ENCODE measurements around the gene VIL1. TPM values are rescaled to one million over a fixed set of nuclear protein-coding genes. Genes with fewer than 3 reads are reported as not detected.

VIL1 gene
- total and polyA plus RNA-seq, 2 of the 13 experiments (the other 11 are each of a cell fraction or from before 2014, with no cell fraction given): 287 to 301 TPM

DNA sequence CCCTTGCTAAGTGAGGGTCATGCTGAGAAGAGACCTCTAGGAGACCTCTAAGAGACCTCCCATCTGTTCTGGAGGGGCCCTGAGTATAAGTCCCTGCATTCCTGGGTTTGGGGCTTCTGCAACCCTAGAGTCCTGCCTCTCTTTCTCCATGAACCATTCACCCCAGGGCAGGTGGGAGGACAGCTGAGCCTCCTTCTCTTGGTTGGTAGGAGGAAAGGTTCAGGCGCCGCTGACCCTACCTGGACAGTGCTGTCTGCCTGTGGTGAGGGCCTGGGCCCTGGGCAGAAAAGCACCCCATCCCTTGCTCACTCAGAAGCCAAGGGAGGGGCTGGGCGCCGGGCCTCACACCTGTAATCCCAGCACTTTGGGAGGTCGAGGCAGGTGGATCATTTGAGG lies 604 bp upstream of the VIL1 start (continued):
- TF ChIP-seq ZNF382 (CRISPR knock-in tag; IDR thresholded peaks at IDR 0.05; ENCODE audit: borderline replicate concordance) (no peak), KLF15 (CRISPR knock-in tag; IDR thresholded peaks at IDR 0.05; ENCODE audit: borderline replicate concordance) (0 out of 2 replicates have a peak, but pooled peaks have one; percentile 8), RELA (CRISPR knock-in tag; IDR thresholded peaks at IDR 0.05) (no peak), RBFOX2 (IDR thresholded peaks at IDR 0.05; ENCODE audit: low read depth, low read length) (no peak)

DNA sequence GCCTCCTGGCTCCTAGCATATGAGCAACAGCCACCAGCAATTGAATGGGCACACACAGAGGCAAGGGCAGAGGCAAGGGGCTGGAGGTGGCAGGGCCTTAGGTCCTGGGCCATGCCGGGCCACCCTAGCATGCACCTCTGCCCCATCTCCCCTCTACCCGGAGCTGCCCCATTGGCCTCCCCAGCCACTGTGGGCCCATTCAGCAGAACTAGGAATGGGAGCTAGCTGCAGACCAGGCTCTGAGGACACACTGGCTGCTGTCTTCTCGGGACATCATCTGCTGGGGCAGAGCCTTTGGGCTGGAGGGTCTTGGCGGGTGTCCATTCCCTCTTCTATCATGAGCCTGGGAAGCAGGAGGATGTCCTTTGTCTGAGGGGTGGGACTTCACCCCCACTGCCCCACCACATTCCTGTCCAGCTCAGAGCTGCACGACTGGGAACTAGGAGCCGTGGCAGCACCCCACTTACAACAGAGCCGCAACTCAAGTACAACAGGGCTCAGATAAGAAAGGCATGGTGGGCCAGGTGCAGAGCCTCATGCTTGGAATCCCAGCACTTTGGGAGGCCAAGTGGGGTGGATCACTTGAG lies 800 bp downstream of the VIL1 start:
- no peak for FAIRE-seq
- in situ Hi-C loops (cut with HindIII; ENCODE audit: extremely low pct_ligation_motif_present, low pct_unique_long_range_greater_than_20kb) (no loop called here), intact Hi-C loops (cut with micrococcal nuclease; ENCODE audit: unreplicated experiment) (loop anchor here (2.0 kb wide), 1 partner anchor 25 kb away; no protein-coding TSS in a partner anchor)
- ATAC-seq: peak; percentile 34
- H3K27ac ChIP-seq (ENCODE audit: extremely low read length, insufficient read depth, low read length): peak overlapping the region; percentile 76
- peak overlapping the region; percentile 82 for H3K9ac ChIP-seq (ENCODE audit: insufficient read depth, low read depth, low read length)
- peaks cover 11% of the 10 kb centered on the region; the same call in 1 of the 2 replicates for H4K20me1 ChIP-seq (ENCODE audit: insufficient read depth, low read length)
- no peaks in the 10 kb centered on the region; a peak in 1 of 5 replicates for H3K27me3 ChIP-seq (ENCODE audit: control insufficient read depth in 1 of 2, insufficient read depth in 2 of 2, low read length in 2 of 2)
- DNase-seq (ENCODE audit: low spot score): no peak
- peak overlapping the region; percentile 73 to 89 (median 78) for H3K4me3 ChIP-seq (replicated peaks in 1 of 3; ENCODE audit: insufficient read depth in 1 of 3, low read depth in 2 of 3, low read length in 3 of 3)
- H2AFZ ChIP-seq (ENCODE audit: low read length): no peak overlapping the region
- H3K9me3 ChIP-seq (ENCODE audit: low read length): no peaks in the 10 kb centered on the region
- H3K4me2 ChIP-seq (ENCODE audit: low read depth, low read length): peak overlapping the region; percentile 95
- H3K36me3 ChIP-seq (replicated peaks in 1 of 2; ENCODE audit: control insufficient read depth in 1 of 2, insufficient read depth in 2 of 2, low read length in 2 of 2): peaks cover 11 to 26% of the 10 kb centered on the region in 2 experiments; a peak in 3 of 5 replicates
- no TSS peak for BruUV-seq (replicated peaks)
- CTCF ChIA-PET (ENCODE audit: low intra/inter-chr PET ratio, low total read pairs): no interaction called here
- peaks cover 57% of the 10 kb centered on the region for H3K4me1 ChIP-seq (ENCODE audit: insufficient read depth, low read length)
- peaks cover 30% of the 10 kb centered on the region for H3K79me2 ChIP-seq (ENCODE audit: insufficient read depth, low read length)
- 3% methylated on average over 7 of the region's 7 CpGs for WGBS (ENCODE audit: low lambda C conversion rate)
- POLR2A ChIA-PET: interaction anchor here (0.6 to 5.6 kb wide), 16 partner anchors 11 to 240 kb away, joined by 3 to 59 read pairs (median 9); partner anchors contain the start of genes BCS1L, CTDSP1 and ZNF142
- TF ChIP-seq TSC22D2 (CRISPR knock-in tag; IDR thresholded peaks at IDR 0.05; ENCODE audit: borderline replicate concordance) (0 out of 2 replicates have a peak, but pooled peaks have one; percentile 46), CENPT (CRISPR knock-in tag; IDR thresholded peaks at IDR 0.05; ENCODE audit: low read depth) (no peak), NRL (CRISPR knock-in tag; IDR thresholded peaks at IDR 0.05; ENCODE audit: borderline replicate concordance) (0 out of 2 replicates have a peak, but pooled peaks have one; percentile 45), GFI1 (CRISPR knock-in tag; IDR thresholded peaks at IDR 0.05; ENCODE audit: borderline replicate concordance) (peak; percentile 34; the same call in 1 of the 2 replicates), CAMTA2 (CRISPR knock-in tag; IDR thresholded peaks at IDR 0.05; ENCODE audit: borderline replicate concordance) (peak; percentile 29; the same call in 1 of the 2 replicates), ZNF687 (CRISPR knock-in tag; IDR thresholded peaks at IDR 0.05) (peak; percentile 60; the same call in 1 of the 2 replicates), ZBTB34 (CRISPR knock-in tag; IDR thresholded peaks at IDR 0.05) (0 out of 2 replicates have a peak, but pooled peaks have one; percentile 31), ZNF225 (CRISPR knock-in tag; IDR thresholded peaks at IDR 0.05) (0 out of 2 replicates have a peak, but pooled peaks have one; percentile 32), ZNF333 (CRISPR knock-in tag; IDR thresholded peaks at IDR 0.05; ENCODE audit: borderline replicate concordance) (peak; percentile 27; the same call in 1 of the 2 replicates)
- TF ChIP-seq, protein P1, sequence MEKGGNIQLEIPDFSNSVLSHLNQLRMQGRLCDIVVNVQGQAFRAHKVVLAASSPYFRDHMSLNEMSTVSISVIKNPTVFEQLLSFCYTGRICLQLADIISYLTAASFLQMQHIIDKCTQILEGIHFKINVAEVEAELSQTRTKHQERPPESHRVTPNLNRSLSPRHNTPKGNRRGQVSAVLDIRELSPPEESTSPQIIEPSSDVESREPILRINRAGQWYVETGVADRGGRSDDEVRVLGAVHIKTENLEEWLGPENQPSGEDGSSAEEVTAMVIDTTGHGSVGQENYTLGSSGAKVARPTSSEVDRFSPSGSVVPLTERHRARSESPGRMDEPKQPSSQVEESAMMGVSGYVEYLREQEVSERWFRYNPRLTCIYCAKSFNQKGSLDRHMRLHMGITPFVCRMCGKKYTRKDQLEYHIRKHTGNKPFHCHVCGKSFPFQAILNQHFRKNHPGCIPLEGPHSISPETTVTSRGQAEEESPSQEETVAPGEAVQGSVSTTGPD (CRISPR knock-in tag; IDR thresholded peaks at IDR 0.05): 0 out of 2 replicates have a peak, but pooled peaks have one; percentile 64

All from HepG2 (cell line).